ENCODE results near the gene CCDC9. TPM values are rescaled to one million over a fixed set of nuclear protein-coding genes. Genes with fewer than 3 reads are reported as not detected.

CCDC9 gene
- total and polyA plus RNA-seq, 2 of the 8 experiments (the other 6 are each of a cell fraction or from before 2014, with no cell fraction given) = 3.7 to 29.8 TPM

- peak; percentile 65; the same call in 1 of the 2 replicates for TF ChIP-seq PHF8 (conservative IDR thresholded peaks at IDR 0.05; ENCODE audit: low read depth, low read length)
Observed at GRCh38 chr19:47274071-47274890, 18.0 kb downstream of the CCDC9 start, which contains the start of gene INAFM1 (continued).

Data from H1 (cell line).